ENCODE results near the gene RUFY2. TPM values are rescaled to one million over a fixed set of nuclear protein-coding genes. Genes with fewer than 3 reads are reported as not detected.

The RUFY2 gene
- total RNA-seq, 1 experiment from 2014 or later, result 29.4 TPM

GRCh38 chr10:68305854-68306253 lies 101.2 kb downstream of the RUFY2 start:
- Mint-ChIP-seq H3K4me1 (ENCODE audit: low read depth, unreplicated experiment) (peaks cover 31% of the 10 kb centered on the region), H3K36me3 (ENCODE audit: insufficient read depth, unreplicated experiment) (no peaks in the 10 kb centered on the region), H3K27ac (ENCODE audit: unreplicated experiment) (no peak overlapping the region), H3K9me3 (ENCODE audit: low read depth, unreplicated experiment) (no peaks in the 10 kb centered on the region), H3K4me3 (ENCODE audit: low read depth, unreplicated experiment) (no peak overlapping the region), H3K27me3 (ENCODE audit: unreplicated experiment) (no peaks in the 10 kb centered on the region)
- BruUV-seq (replicated peaks), result no TSS peak
- intact Hi-C loops (cut with micrococcal nuclease; ENCODE audit: unreplicated experiment), result no loop called here
- CTCF ChIA-PET, result interaction anchor here (0.6 to 1.3 kb wide), 3 partner anchors 27 to 477 kb away, joined by 3 to 6 read pairs (median 4); no protein-coding TSS in a partner anchor
- TF ChIP-seq CTCF (IDR thresholded peaks at IDR 0.05; ENCODE audit: unreplicated experiment), result no peak
- no peak for DNase-seq

GRCh38 chr10:68303849-68304412 lies 103.1 kb downstream of the RUFY2 start:
- Mint-ChIP-seq H3K4me1 (ENCODE audit: low read depth, unreplicated experiment) (peaks cover 31% of the 10 kb centered on the region), H3K9me3 (ENCODE audit: low read depth, unreplicated experiment) (no peaks in the 10 kb centered on the region), H3K27me3 (ENCODE audit: unreplicated experiment) (no peaks in the 10 kb centered on the region), H3K36me3 (ENCODE audit: insufficient read depth, unreplicated experiment) (no peaks in the 10 kb centered on the region), H3K27ac (ENCODE audit: unreplicated experiment) (no peak overlapping the region), H3K4me3 (ENCODE audit: low read depth, unreplicated experiment) (no peak overlapping the region)
- TF ChIP-seq CTCF (IDR thresholded peaks at IDR 0.05; ENCODE audit: unreplicated experiment), result no peak
- no TSS peak for BruUV-seq (replicated peaks)
- CTCF ChIA-PET, result interaction anchor here (3.0 kb wide), 1 partner anchor 91 kb away, joined by 51 read pairs; no protein-coding TSS in a partner anchor
- DNase-seq, result no peak
- intact Hi-C loops (cut with micrococcal nuclease; ENCODE audit: unreplicated experiment), result loop anchor here (2.0 to 5.0 kb wide), 2 partner anchors 221 to 447 kb away; no protein-coding TSS in a partner anchor

- intact Hi-C loops (cut with micrococcal nuclease; ENCODE audit: unreplicated experiment), result loop anchor here (1.0 to 5.0 kb wide), 3 partner anchors 91 to 446 kb away; no protein-coding TSS in a partner anchor
- no TSS peak for BruUV-seq (replicated peaks)
- H3K9me3 Mint-ChIP-seq (ENCODE audit: low read depth, unreplicated experiment), result no peaks in the 10 kb centered on the region
- CTCF ChIA-PET, result interaction anchor here (0.6 to 3.0 kb wide), 5 partner anchors 15 to 448 kb away, joined by 3 to 51 read pairs (median 6); no protein-coding TSS in a partner anchor
- TF ChIP-seq CTCF (IDR thresholded peaks at IDR 0.05; ENCODE audit: unreplicated experiment), result no peak
- no peak for DNase-seq
- no peaks in the 10 kb centered on the region for H3K36me3 Mint-ChIP-seq (ENCODE audit: insufficient read depth, unreplicated experiment)
- no peaks in the 10 kb centered on the region for H3K27me3 Mint-ChIP-seq (ENCODE audit: unreplicated experiment)
- no peak overlapping the region for H3K4me3 Mint-ChIP-seq (ENCODE audit: low read depth, unreplicated experiment)
- H3K27ac Mint-ChIP-seq (ENCODE audit: unreplicated experiment), result no peak overlapping the region
- H3K4me1 Mint-ChIP-seq (ENCODE audit: low read depth, unreplicated experiment), result peaks cover 31% of the 10 kb centered on the region
Measured at GRCh38 chr10:68302871-68303270, 104.2 kb downstream of the RUFY2 start.

- intact Hi-C loops (cut with micrococcal nuclease; ENCODE audit: unreplicated experiment), result loop anchor here (1.0 to 5.0 kb wide), 3 partner anchors 90 to 445 kb away; no protein-coding TSS in a partner anchor
- Mint-ChIP-seq H3K27me3 (ENCODE audit: unreplicated experiment) (no peaks in the 10 kb centered on the region), H3K9me3 (ENCODE audit: low read depth, unreplicated experiment) (no peaks in the 10 kb centered on the region), H3K4me3 (ENCODE audit: low read depth, unreplicated experiment) (no peak overlapping the region), H3K36me3 (ENCODE audit: insufficient read depth, unreplicated experiment) (no peaks in the 10 kb centered on the region), H3K4me1 (ENCODE audit: low read depth, unreplicated experiment) (peaks cover 31% of the 10 kb centered on the region), H3K27ac (ENCODE audit: unreplicated experiment) (no peak overlapping the region)
- TF ChIP-seq CTCF (IDR thresholded peaks at IDR 0.05; ENCODE audit: unreplicated experiment), result no peak
- CTCF ChIA-PET, result interaction anchor here (0.6 to 3.0 kb wide), 7 partner anchors 15 to 447 kb away, joined by 3 to 51 read pairs (median 6); no protein-coding TSS in a partner anchor
- no peak for DNase-seq
- no TSS peak for BruUV-seq (replicated peaks)
Measured at GRCh38 chr10:68302503-68302823, 104.6 kb downstream of the RUFY2 start.

Measured in Calu3 (cell line).